Fibroblast of skin of right biceps (primary cell): ENCODE measurements around the gene ARSB.
"Not testable (repeated sequence)": the region's sequence is repeated elsewhere in the genome, so short reads cannot be mapped to it uniquely, and the experiment has no call there.

Experiments
- DNase-seq: peaks from one replicate; pipeline ENCODE4 v3.0.0-alpha.2; 2013

The ARSB gene

DNA sequence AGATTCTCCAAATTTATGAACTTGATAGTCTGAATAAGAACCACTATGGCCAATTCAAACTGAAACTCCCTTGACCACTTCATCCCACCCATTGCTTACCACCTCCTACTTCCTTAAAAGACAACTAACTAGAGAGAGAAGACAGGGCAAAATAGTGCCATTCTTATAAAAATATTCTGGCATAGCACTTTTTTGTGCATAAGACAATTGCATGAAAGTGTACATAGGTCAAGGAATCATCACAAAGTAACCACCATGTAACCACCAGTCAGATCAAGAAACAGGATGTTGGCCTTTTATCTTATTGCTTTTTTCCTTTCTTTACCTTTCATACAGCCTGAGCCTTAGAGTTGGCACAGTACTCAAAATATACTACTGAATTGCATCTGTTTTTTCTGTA is 8.1 kb upstream of the ARSB start:
- no peak for DNase-seq

DNA sequence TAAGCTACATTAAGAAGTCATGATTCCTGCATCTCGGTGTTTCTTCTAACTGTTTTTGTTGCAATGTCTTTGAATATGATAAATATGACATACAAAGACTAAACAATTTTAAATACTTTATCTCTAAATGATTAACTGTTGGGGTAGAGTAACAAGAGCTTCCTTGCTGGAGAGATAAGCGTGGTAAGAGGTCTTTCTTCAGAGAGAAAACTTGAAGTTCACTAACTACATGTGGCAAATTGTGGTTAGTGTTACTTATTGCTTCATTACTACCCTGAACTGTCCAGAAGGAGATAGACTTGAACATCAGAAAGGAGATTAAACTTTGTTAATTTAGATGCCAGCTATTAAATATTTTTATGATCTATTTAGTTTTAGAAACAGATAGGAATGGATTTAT is 7.0 kb upstream of the ARSB start:
- DNase-seq: no peak

DNA sequence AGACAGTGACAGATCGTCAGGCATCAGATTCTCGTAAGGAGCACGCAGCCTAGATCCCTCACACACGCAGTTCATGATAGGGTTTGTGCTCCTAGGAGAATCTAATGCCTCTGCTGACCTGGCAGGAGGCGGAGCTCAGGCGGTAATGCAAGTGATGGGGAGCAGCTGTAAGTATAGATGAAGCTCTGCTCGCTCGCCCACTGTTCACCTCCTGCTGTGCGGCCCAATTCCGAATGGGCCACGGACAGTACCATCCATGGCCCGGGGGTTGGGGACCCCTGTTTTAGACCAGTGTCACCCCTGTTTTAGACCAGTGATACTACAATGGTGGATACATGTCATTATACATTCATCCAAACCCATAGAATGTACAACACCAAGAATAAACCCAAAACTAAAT is 4.0 kb upstream of the ARSB start:
- DNase-seq: no peak

DNA sequence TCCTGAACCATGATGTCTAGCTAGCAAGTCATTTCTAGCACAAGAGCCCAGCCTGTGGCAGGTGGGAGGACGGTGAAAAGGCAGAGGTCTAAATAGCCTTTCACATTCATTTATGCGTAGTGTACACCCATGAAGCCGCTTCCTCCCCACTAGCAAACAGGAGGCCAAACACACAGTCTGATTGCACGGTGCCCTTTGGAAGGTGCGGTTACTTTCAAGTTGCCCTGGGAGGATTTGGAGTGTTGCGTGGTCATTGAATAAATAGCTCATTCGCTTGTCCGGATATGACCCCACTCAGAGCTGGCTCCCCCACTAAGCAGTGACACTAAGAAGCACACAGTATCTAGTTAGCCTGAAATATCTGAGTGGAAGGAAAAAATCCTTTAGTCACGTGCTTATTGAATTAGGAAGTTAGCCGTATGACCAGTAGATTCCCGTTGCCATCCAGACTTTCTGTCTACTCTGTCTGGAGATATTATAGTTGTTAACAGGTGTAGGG is 664 bp upstream of the ARSB start:
- DNase-seq: peak; percentile 39

DNA sequence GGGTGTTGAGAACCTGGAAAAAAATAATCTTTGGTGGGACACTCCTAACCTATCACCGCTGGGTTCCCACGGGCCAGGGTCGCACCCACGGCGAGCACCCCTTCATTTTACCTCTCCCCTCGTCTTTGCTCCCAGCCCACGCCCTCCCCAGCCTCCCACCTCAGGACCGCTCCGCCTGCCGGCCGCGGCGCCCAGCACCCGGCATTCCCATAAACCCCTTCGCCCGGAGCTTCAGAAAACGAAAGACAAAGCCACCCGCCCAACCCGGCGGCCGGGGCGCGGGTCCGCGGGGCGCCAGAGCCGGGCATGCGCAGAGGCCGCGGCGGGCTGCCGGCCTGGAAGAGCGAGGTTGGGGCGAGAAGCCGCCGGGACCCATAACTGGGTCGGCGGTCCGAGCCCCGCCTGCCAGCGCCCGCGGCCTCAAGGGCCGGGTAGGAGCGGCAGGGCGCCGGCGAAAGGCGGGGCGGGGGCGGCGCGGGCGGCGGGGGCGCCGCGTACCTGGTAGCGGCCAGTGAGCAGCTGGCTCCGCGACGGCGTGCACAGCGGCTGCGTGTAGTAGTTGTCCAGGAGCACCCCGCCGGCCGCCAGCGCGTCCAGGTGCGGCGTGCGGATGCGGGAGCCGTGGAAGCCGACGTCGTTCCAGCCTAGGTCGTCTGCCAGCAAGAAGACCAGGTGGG is 533 bp downstream of the ARSB start:
- DNase-seq: peak; percentile 90

DNA sequence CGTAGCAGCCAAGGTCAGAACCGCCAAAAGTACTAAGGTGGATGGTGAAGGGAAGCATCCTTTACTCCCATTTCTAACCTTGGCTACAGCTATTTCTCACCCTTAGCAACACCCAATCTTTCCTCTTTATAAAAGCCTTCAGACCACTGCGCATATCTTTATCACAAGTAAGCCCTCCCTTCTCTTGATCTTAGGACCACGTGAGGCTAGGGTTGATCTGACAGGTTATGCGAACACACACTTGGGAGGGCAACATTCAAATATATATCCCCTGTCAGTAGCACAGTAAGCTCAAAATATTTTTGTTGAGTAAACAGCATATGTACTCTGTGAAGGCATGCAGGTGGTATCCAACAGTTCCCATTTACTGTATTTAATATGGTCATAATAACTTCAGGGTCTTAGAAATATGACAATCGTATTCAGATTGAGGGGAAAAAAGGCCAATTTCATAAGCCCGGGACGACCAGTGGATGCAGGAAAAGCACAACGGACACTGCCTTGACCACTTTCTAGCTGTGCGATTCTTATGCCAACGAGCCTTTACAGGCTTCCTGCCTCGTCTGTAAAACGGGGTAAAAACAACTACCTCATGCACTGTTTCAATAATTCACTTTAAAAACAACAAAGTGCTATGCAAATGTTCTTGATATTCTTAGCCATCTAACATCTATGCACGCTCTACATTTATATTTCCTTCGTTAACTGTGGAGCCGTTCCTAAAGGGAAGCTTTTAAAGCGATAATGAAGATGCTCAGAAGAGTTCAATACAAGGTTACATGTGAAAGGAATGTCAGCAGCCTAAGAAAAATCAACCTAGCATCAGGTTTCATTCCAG is 1.3 kb downstream of the ARSB start:
- DNase-seq: no peak

DNA sequence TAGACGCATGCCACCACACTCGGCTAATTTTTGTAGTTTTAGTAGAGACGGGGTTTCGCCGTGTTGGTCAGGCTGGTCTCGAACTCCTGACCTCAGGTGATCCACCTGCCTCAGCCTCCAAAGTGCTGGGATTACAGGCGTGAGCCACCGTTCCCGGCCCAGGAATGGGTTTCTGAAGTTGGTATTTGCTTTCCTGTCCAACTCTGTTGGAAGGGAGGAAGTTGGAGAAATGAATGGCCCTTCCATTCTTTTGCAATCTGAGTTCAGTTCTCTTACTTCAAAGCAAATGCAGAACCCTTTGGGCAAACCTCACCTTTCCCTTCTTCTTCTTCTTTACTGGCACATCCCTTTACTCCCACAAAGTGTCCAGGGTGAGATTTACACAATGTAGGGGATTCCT is 1.9 kb downstream of the ARSB start:
- not testable (repeated sequence) for DNase-seq

DNA sequence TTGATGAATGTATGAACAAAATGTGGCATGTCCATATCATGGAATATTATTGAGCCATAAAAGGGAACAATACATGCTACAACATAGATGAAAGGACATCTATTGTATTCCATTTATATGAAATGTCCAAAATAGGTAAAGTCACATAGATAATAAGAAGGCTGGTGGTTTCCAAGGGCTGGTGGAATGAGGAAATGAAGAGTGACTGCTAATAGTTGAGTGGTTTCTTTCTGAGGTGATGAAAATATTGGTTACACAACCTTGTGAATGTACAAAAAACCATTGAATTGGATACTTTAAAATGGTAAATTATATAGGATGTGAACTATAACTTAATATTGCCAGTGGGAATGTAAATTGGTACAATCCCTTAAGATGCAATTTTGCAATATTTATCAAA is 5.2 kb downstream of the ARSB start:
- DNase-seq: no peak

DNA sequence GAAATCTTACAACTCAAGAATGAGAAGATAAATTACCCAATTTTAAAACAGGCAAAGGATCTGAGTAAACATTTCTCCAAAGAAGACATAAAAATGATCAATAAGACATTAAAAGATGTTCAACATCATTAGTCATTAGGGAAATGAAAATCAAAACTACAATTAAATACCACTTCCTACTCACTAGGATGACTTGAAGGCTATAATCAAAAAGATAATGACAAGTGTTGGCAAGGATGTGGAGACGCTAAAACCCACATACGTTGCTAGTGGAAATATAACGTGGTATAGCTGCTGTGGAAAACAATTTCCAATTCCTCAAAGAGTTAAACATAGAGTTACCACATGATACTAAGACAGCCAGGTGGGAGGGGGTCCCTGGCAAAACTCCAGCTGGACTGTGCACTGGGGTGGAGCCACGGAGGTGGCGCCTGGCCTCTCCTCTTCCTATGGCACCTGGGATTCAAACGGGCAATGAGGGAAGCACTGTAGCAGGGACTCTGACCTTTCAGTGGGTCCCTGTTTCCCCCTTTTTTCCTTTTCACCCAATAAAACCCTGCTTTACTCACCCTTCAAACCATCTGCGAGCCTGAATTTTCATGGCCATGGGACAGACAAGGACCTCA is 5.9 kb downstream of the ARSB start:
- DNase-seq: no peak

DNA sequence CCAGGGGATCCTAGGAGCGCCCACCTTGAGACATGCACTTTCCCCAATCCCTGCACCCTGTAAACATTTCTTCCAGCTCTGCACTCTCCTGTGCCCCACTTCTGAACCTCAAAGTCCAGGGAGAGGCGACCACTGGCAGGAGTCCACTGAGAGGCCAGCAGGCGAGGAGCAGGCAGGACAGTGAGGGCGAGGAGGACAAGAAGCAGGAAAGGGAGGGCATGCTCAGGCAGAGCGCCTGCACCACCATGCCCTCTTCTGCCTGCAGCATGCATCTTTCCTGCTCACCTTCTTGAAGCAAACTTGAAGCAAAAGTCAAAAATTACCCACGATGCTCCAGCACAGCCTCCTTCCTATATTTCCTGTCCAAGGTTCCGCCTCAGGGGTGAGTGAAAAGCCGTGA is 10.1 kb downstream of the ARSB start:
- no peak for DNase-seq

DNA sequence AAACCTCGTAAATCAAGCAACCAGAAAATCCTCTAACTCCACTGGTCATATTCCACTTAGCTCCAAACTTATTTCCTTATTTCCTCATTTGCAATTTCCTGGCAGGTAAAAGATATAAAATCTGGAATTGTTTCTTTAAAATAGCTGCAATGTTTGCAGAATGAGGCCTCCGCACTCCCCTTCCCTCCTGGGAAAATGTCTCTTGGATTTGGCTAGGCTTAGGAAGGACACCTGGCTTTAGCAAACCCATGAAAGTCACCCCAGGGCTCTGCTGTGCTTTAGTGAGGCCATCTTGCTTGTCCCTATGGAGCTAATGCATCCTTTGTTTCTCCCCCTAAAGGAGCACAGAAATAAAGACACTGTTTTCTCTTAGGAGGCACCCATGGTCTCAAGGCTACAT is 10.5 kb downstream of the ARSB start:
- no peak for DNase-seq

DNA sequence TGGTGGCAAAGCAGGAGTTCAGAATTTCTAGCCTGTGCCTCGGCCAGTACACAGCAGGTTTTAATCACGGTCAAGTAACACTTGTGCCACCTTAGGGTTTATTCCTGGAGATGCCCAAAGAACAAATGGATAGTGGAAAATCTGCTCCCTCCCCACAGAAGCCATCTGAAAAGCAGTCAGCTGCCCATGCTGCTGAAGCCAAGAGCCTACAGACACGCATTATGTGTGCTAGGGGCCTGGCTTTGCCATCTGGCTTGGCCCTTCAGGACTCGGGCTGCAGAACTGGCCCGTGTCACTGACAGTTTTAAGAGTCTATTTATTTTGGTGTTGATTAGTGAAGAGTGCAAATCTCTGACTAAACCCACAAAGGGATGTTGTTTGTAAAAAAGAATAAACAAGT is 11.1 kb downstream of the ARSB start:
- no peak for DNase-seq

DNA sequence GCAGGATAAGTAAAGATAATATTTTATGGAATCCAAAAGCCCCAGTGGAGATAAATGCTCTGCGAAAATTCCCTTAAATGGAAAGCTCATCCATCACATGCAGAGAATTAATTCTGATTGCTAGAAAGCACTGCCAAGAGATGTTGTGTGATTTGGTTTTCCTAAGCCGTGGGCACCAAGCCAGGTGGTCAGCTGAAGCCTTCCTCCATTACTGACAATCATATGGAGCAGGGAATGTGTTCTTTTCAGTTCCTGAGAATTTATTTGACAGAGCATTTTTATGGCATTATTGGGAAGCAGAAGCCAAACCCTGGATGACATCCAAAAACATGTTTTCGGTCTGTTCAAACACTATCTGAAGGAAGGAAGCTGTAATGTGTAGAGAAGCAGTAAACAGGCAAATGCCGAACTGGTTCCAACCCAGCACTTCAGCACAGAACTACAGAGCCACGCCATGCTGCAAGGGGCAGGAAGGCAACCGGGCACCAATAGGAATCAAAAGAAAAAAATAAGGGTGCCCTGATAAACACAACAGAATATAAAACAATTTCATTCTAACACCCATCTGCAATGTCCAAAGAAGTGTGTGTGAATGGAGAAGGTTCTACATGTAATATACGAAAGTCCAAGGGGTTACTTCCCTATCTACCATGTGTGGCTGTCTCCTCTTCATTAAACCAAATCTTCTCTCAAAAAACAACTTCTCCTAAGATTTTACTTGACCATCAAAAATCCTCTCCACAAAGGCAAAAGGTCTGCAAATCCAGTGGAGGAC is 12.3 kb downstream of the ARSB start:
- peak; percentile 72 for DNase-seq

DNA sequence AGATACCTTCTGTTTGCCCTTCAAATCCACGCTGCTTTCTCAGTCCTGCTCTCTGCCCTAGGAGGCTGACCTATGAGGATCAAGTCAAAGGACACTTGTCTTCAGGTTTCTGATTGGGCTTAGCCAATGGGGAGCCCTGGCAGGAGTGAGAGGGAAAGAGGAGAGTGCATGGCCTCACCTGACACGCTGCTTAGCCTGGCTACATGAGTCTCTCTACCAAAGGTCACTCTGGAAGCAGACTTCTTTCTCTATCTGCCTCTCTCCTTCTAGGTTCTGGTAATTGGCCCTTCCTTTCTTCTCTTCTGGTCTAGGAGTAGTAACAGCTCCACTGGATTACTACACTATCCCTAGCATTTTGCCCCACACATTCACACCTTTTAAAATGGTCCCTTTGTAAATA is 13.1 kb downstream of the ARSB start:
- DNase-seq: no peak

DNA sequence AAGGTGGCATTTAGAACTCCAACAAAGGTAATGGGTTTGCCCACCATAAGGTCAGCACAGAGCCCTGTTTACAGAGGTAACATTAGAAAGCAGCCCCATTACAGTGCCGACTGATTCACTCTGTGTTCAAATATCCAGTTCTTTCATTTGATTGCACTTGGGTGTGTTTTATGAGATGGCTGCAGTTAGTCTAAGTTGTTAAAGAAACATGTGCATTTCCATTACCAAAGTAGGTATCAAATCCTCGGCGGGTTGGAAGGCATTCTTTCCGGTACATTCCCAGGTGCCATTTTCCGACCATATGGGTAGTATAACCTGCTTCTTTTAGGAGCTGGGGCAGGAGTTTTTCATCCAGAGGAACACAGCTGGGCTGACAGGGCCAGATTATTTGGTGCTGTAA is 16.3 kb downstream of the ARSB start:
- no peak for DNase-seq

DNA sequence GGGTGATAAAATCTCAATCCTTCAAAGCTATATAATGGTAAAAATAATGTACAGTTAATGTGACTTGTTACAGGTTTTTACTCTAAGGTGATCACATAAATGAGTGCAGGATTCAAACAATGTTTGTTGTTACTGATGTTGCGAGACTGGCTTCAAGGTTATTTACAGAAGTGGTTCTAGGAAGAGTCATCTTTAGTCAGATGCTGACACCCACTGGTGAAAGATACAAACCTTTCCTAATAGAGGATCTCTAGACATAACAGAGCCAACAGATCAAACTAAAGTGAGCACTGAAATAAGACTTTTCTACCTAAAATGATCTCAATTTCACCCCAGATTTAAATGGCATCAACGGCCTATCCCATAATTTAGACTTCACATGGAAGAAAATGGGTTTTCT is 20.2 kb downstream of the ARSB start:
- peak; percentile 63 for DNase-seq

DNA sequence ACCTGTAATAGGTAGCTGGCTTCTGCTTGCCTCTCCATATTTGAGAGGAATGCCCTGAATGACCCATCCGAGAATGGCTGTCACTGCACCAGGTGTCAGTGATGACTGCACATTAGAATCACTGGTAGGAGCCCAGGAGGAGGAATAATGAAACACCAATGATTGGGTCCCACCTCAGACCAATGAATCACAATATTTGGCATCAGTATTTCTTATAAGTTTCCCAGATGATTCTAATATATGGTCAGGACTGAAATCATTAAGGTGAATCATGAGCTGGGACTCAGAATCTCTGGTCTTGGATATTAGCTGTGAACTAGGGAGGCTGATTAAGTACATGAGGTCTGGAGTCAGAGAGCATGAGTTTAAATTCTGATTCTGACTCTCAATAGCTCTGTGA is 23.4 kb downstream of the ARSB start:
- peak; percentile 37 for DNase-seq

DNA sequence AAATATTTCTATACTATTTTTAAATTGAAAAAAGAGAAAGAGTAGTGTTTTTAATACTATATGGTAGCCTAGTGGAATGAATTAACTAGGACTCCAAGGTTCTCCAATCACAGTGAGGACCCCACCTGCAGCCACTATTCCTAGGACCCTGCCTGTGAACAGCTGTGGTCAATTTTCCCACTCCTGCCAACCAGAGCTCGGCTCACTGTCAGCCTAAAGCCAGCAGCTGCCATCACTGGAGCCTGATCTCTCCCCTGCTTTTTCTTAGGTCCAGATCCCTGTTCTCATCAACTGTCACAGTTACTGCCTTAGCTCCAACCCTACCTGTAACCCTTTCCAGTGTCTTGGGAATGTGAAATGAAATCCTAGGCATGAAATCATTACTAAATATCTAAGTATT is 25.3 kb downstream of the ARSB start:
- no peak for DNase-seq

DNA sequence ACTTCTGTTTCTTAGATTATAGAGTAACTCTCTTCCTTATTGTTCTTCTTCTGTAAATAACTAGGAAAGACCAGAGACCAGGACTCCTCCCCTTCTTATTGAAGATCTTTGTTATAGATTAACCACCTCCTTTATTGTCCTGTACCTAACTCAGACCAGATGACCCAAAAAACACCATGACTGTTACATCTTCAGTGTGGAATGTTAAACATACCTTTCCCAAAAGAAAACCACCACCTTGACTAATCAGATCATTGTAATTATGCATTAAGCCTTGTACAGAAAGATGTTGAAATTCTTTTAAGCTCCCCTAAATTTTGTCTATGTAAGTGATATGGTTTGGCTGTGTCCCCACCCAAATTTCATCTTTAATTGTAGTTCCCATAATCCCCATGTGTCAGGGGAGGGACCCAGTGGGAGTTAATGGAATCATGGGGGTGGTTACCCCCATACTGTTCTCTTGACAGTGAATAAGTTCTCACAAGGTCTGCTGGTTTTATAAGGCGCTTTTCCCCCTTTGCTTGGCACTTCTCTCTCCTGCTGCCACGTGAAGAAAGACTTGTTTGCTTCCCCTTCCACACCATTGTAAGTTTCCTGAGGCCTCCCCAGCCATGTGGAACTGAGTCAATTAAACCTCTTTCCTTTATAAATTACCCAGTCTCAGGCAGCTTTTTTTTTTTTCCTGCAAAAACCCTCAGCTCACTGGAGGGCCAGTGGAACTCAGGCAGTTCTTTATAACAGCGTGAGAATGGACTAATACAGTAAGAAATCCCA is 26.3 kb downstream of the ARSB start:
- no peak for DNase-seq

DNA sequence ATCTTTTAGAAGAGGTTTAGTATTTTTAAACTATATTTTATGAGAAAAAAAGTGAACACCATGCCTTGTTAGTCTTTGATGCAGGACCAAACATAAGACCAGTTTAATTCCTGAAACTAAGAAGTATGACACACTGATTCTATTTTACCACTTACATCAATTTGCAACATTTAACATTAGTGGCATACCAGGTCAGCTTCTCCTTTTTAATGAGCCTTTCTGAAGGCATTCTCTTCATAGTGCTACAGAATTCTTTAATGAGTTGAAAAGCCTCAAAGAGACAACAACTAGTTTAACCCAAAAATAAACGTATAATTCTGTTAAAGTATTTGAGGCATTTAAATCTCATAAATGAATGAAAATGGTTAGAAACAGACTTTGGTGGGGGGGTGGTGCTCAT is 28.2 kb downstream of the ARSB start:
- DNase-seq: no peak

DNA sequence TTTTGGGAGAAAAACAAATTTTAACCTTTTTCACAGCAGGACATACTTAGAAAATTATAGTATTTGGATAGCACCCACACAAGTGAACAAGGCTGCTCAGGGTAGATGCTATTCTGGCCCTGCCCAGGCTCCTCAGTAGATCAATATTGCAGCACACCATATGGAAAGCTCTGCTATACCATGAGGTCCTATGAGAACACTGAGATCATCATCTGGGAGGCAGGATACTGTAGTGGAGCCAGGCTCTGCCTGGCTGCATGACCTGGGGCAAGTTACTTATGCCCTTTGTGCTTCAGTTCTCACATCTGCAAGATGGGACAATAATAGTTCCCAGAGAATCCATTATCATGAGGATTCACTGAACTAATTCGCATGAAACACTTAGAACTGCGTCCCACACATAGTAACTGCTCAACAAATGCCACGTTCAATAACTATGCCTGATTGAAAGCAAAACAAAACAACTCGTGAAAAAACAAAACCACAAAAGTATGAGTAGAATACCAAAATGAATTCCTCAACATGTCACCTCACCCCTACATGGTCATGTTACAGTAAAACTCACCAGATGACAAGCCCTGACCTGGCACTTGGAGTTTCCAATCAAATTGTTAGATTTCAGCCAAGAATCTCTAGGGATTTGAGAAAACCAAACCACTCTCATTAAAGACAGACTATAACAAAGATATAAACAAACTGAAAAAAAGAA is 31.9 kb downstream of the ARSB start:
- peak; percentile 67 for DNase-seq

DNA sequence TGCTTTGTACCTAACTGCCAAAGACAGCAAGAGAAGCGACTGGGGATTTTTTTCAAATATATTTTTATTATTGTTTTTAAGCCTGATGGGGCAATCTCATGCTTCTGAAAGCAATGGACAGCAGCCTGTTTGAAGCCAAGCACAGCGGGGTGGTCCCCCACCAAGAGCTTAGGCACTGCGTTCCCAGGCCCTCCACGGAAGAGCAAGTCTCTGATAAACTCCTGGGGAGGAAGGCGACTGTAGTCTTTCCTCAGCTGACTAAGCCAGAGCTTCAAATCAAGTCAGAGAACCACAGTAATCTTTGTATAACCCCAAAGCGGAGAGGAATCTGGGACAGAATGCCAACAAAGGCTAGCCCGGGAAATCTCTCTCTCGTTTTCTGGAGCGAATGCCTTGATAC is 54.4 kb downstream of the ARSB start:
- DNase-seq: peak; percentile 60
